Body of pancreas (tissue), 4 donors: Measurements from ENCODE around the gene TET2.

ENCODE experiments used
- CTCF ChIP-seq, 7 experiments: fragments of 450-650 bp in 4 of 7; fragments of 200-600 bp in 3 of 7; sonication (generic) in 3 of 7; IDR thresholded peaks; one replicate each; pipeline ENCODE4 v1.5.1; 2016 to 2019; ENCODE audit warnings: antibody characterized with exemption in 7 of 7
- POLR2A ChIP-seq, 3 donors: fragments of 450-650 bp; IDR thresholded peaks; one replicate each; pipeline ENCODE4 v1.6.1; 2016; ENCODE audit warnings: antibody characterized with exemption in 3 of 3, mild to moderate bottlenecking in 2 of 3

DNA sequence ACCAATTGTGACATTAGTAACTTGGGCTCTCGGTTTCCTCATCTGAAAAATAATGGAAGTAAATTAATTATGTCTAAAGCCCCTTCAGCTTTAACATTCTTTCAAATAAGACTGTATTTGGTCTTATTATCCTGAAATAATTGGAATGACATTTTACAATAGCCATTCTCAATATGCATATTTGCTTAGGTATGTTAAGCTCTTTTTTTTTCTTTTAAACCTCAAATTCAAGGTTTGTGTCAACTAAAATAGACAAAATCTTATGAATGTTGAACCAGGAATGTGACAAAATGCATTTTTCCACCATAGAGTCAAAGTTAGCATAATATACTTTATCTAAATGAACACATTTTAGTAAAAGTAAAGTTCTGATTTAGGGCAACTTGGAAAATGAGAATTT, 34.4 kb upstream of the TET2 start:
- TF ChIP-seq CTCF (IDR thresholded peaks at IDR 0.05) (no peak), POLR2A (IDR thresholded peaks at IDR 0.05) (no peak)
